Measurements from ENCODE around the gene TMEM272.

TMEM272 gene

GRCh38 chr13:51845574-51846318 lies 769 bp upstream of the TMEM272 start:
- TF ChIP-seq CTCF (IDR thresholded peaks at IDR 0.05; ENCODE audit: extremely low read depth, insufficient read depth, missing control alignments) = no peak
- in situ Hi-C loops (cut with MboI; ENCODE audit: low pct_unique_long_range_greater_than_20kb, low sequenced_read_pairs, unreplicated experiment) = no loop called here
- no peak for DNase-seq (ENCODE audit: low spot score)

- TF ChIP-seq CTCF (IDR thresholded peaks at IDR 0.05; ENCODE audit: extremely low read depth, insufficient read depth, missing control alignments) = no peak
Observed at GRCh38 chr13:51843529-51843928, 1.4 kb downstream of the TMEM272 start.

GRCh38 chr13:51841732-51842131 lies 3.2 kb downstream of the TMEM272 start:
- DNase-seq (ENCODE audit: low spot score) = no peak
- in situ Hi-C loops (cut with MboI; ENCODE audit: low pct_unique_long_range_greater_than_20kb, low sequenced_read_pairs, unreplicated experiment) = no loop called here
- TF ChIP-seq CTCF (IDR thresholded peaks at IDR 0.05; ENCODE audit: extremely low read depth, insufficient read depth, missing control alignments) = no peak

More at GRCh38 chr13:51843529-51843928, 1.4 kb downstream of the TMEM272 start:
- in situ Hi-C loops (cut with MboI; ENCODE audit: low pct_unique_long_range_greater_than_20kb, low sequenced_read_pairs, unreplicated experiment) = no loop called here
- DNase-seq (ENCODE audit: low spot score) = no peak

GRCh38 chr13:51840917-51841316 lies 4.1 kb downstream of the TMEM272 start:
- no peak for TF ChIP-seq CTCF (IDR thresholded peaks at IDR 0.05; ENCODE audit: extremely low read depth, insufficient read depth, missing control alignments)
- in situ Hi-C loops (cut with MboI; ENCODE audit: low pct_unique_long_range_greater_than_20kb, low sequenced_read_pairs, unreplicated experiment) = no loop called here
- DNase-seq (ENCODE audit: low spot score) = no peak

GRCh38 chr13:51839711-51840540 lies 5.1 kb downstream of the TMEM272 start:
- no peak for TF ChIP-seq CTCF (IDR thresholded peaks at IDR 0.05; ENCODE audit: extremely low read depth, insufficient read depth, missing control alignments)
- in situ Hi-C loops (cut with MboI; ENCODE audit: low pct_unique_long_range_greater_than_20kb, low sequenced_read_pairs, unreplicated experiment) = no loop called here
- DNase-seq (ENCODE audit: low spot score) = no peak

- in situ Hi-C loops (cut with MboI; ENCODE audit: low pct_unique_long_range_greater_than_20kb, low sequenced_read_pairs, unreplicated experiment) = no loop called here
- DNase-seq (ENCODE audit: low spot score) = no peak
- TF ChIP-seq CTCF (IDR thresholded peaks at IDR 0.05; ENCODE audit: extremely low read depth, insufficient read depth, missing control alignments) = no peak
Observed at GRCh38 chr13:51838240-51838846, 6.6 kb downstream of the TMEM272 start.

Measured in GM13977 (cell line).